Hepatic stellate cell (primary cell): ENCODE data around the gene DOCK3.
"Not testable (repeated sequence)": the region's sequence is repeated elsewhere in the genome, so short reads cannot be mapped to it uniquely, and the experiment has no call there.

Experiments
- DNase-seq: peaks from one replicate; pipeline ENCODE4 v3.0.0; 2011; ENCODE audit warnings: low spot score

The DOCK3 gene

GRCh38 chr3:51368276-51368675, 693.5 kb downstream of the DOCK3 start:
- not testable (repeated sequence) for DNase-seq

- peak; percentile 57 for DNase-seq
Measured at GRCh38 chr3:51371943-51372557, 697.3 kb downstream of the DOCK3 start.

- DNase-seq, result no peak
Measured at GRCh38 chr3:51373658-51374421, 699.1 kb downstream of the DOCK3 start.

GRCh38 chr3:51374456-51374855, 699.7 kb downstream of the DOCK3 start:
- no peak for DNase-seq

- DNase-seq, result no peak
Measured at GRCh38 chr3:51375136-51375535, 700.4 kb downstream of the DOCK3 start.

GRCh38 chr3:51375571-51375970, 700.8 kb downstream of the DOCK3 start:
- DNase-seq, result no peak

GRCh38 chr3:51378065-51378464, 703.3 kb downstream of the DOCK3 start:
- no peak for DNase-seq

GRCh38 chr3:51378726-51379125, 704.0 kb downstream of the DOCK3 start:
- DNase-seq, result no peak

- no peak for DNase-seq
Measured at GRCh38 chr3:51379301-51379700, 704.6 kb downstream of the DOCK3 start.

GRCh38 chr3:51379746-51380455, 705.2 kb downstream of the DOCK3 start:
- DNase-seq, result no peak

GRCh38 chr3:51380601-51381332, 706.0 kb downstream of the DOCK3 start:
- no peak for DNase-seq

GRCh38 chr3:51381333-51381705, 706.6 kb downstream of the DOCK3 start:
- no peak for DNase-seq

- no peak for DNase-seq
Measured at GRCh38 chr3:51382076-51382745, 707.5 kb downstream of the DOCK3 start.

GRCh38 chr3:51382947-51383578, 708.3 kb downstream of the DOCK3 start:
- DNase-seq, result no peak

GRCh38 chr3:51384055-51384725, 709.5 kb downstream of the DOCK3 start:
- DNase-seq, result peak; percentile 58

- peak; percentile 100 for DNase-seq
Measured at GRCh38 chr3:51384726-51385473, 710.2 kb downstream of the DOCK3 start, which contains the start of gene MANF. MANF (plus strand) TSS chr3:51385291; CDS start chr3:51385343, 52 bp downstream.

GRCh38 chr3:51385621-51386091, 710.9 kb downstream of the DOCK3 start:
- DNase-seq, result peak; percentile 35

GRCh38 chr3:51386159-51386851, 711.6 kb downstream of the DOCK3 start:
- no peak for DNase-seq

GRCh38 chr3:51386852-51387229, 712.1 kb downstream of the DOCK3 start:
- no peak for DNase-seq
